ENCODE results near the gene SOX18. TPM values are rescaled to one million over a fixed set of nuclear protein-coding genes. Genes with fewer than 3 reads are reported as not detected.

Gene SOX18
- total RNA-seq, 1 experiment from 2014 or later, result 0.16 TPM

DNA sequence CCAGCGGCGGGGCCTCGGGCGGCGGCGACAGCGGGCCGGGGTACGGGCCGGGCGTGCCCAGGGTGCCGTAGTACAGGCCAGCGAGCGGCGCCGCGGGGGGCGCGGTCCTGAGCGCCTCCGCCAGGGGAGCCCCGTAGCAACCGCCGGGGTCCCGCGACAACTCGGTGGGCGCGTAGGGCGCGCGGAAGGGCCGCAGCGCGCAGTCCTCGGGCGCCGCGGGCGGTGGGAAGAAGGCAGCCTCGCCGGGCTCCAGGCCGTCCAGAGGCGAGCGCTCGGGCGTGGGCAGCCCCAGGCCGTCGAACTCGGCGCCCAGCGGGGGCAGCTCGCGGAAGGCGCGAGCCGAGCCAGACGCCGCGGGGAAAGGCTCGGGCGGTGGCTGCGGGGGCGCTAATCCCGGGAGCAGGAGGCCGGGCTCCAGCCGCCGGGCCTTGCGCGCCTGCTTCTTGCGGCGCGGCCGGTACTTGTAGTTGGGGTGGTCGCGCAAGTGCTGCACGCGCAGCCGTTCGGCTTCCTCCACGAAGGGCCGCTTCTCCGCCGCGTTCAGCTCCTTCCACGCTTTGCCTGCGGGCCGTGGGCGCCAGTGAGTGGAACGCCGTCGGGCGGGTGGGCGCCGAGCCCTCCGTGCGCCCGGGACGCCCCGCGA, 916 bp downstream of the SOX18 start:
- no peaks in the 10 kb centered on the region for H3K27me3 Mint-ChIP-seq (ENCODE audit: insufficient read depth, unreplicated experiment)
- TF ChIP-seq, protein P1, sequence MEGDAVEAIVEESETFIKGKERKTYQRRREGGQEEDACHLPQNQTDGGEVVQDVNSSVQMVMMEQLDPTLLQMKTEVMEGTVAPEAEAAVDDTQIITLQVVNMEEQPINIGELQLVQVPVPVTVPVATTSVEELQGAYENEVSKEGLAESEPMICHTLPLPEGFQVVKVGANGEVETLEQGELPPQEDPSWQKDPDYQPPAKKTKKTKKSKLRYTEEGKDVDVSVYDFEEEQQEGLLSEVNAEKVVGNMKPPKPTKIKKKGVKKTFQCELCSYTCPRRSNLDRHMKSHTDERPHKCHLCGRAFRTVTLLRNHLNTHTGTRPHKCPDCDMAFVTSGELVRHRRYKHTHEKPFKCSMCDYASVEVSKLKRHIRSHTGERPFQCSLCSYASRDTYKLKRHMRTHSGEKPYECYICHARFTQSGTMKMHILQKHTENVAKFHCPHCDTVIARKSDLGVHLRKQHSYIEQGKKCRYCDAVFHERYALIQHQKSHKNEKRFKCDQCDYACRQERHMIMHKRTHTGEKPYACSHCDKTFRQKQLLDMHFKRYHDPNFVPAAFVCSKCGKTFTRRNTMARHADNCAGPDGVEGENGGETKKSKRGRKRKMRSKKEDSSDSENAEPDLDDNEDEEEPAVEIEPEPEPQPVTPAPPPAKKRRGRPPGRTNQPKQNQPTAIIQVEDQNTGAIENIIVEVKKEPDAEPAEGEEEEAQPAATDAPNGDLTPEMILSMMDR (IDR thresholded peaks at IDR 0.05; ENCODE audit: unreplicated experiment), result no peak
- no TSS peak for BruUV-seq (replicated peaks)
- H3K4me3 Mint-ChIP-seq (ENCODE audit: unreplicated experiment), result peak overlapping the region; percentile 10
- intact Hi-C loops (cut with micrococcal nuclease), result no loop called here
- H3K27ac Mint-ChIP-seq (ENCODE audit: low read depth, unreplicated experiment), result no peak overlapping the region
- peaks cover 17% of the 10 kb centered on the region for H3K4me1 Mint-ChIP-seq (ENCODE audit: insufficient read depth, unreplicated experiment)
- H3K9me3 Mint-ChIP-seq (ENCODE audit: unreplicated experiment), result no peaks in the 10 kb centered on the region
- no peaks in the 10 kb centered on the region for H3K36me3 Mint-ChIP-seq (ENCODE audit: insufficient read depth, unreplicated experiment)
- CTCF ChIA-PET, result interaction anchor here (0.6 to 0.9 kb wide), 2 partner anchors 9 to 98 kb away, joined by 3 to 4 read pairs; no protein-coding TSS in a partner anchor
- no peak for DNase-seq (ENCODE audit: unreplicated experiment)
- POLR2A ChIA-PET, result interaction anchor here (1.2 to 3.0 kb wide), 2 partner anchors 10 to 14 kb away, joined by 4 to 11 read pairs; partner anchors contain the start of gene TCEA2

DNA sequence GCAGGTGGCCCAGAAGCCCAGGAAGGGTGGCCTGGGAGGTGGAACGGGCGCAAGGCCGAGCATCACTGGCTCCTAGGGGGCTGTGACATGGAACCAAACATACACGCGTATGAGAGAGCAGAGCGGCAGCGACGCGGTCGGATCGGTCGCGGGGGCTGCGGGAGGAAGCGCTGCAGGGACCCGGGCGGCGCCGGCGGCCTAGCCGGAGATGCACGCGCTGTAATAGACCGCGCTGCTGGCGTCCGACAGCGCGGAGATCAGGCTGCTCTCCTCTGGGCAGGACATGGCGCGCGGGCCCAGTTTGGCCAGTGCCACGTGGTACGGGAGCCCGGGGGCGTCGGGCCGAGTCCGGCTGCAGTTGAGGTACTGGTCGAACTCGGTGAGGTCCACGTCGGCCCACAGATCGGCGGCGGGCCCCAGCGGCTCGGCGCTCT, 1.5 kb downstream of the SOX18 start:
- no peaks in the 10 kb centered on the region for H3K9me3 Mint-ChIP-seq (ENCODE audit: unreplicated experiment)
- no TSS peak for BruUV-seq (replicated peaks)
- intact Hi-C loops (cut with micrococcal nuclease), result no loop called here
- ChIA-PET CTCF (interaction anchor here (0.6 to 1.7 kb wide), 2 partner anchors 9 to 99 kb away, joined by 3 to 8 read pairs; no protein-coding TSS in a partner anchor), POLR2A (interaction anchor here (0.6 kb wide), 1 partner anchor 25 kb away, joined by 3 read pairs; no protein-coding TSS in a partner anchor)
- H3K4me1 Mint-ChIP-seq (ENCODE audit: insufficient read depth, unreplicated experiment), result peaks cover 17% of the 10 kb centered on the region
- H3K27ac Mint-ChIP-seq (ENCODE audit: low read depth, unreplicated experiment), result no peak overlapping the region
- TF ChIP-seq, protein P1 (IDR thresholded peaks at IDR 0.05; ENCODE audit: unreplicated experiment), result no peak
- DNase-seq (ENCODE audit: unreplicated experiment), result no peak
- peak overlapping the region; percentile 12 for H3K4me3 Mint-ChIP-seq (ENCODE audit: unreplicated experiment)
- no peaks in the 10 kb centered on the region for H3K36me3 Mint-ChIP-seq (ENCODE audit: insufficient read depth, unreplicated experiment)
- no peaks in the 10 kb centered on the region for H3K27me3 Mint-ChIP-seq (ENCODE audit: insufficient read depth, unreplicated experiment)

DNA sequence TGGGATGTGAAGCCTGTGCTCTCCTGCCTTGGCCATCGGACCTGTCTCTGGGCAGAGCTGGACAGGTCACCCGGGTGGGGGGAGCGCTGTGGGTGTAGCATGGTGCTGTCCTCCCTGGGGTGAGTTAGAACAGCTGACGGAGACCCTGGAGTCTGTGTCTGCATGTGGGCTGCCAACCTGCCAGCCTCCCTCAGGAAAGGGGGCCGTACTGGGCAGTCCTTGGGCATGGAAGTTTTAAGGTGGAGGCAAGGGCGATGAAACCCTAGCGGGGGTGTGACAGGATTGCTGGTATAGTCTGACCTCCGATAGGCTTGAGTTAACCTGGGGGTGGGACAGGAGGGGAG, 2.4 kb downstream of the SOX18 start:
- Mint-ChIP-seq H3K4me1 (ENCODE audit: insufficient read depth, unreplicated experiment) (peaks cover 17% of the 10 kb centered on the region), H3K36me3 (ENCODE audit: insufficient read depth, unreplicated experiment) (no peaks in the 10 kb centered on the region), H3K27ac (ENCODE audit: low read depth, unreplicated experiment) (no peak overlapping the region), H3K27me3 (ENCODE audit: insufficient read depth, unreplicated experiment) (no peaks in the 10 kb centered on the region), H3K9me3 (ENCODE audit: unreplicated experiment) (no peaks in the 10 kb centered on the region), H3K4me3 (ENCODE audit: unreplicated experiment) (no peak overlapping the region)
- ChIA-PET POLR2A (no interaction called here), CTCF (interaction anchor here (1.5 to 1.7 kb wide), 2 partner anchors 8 to 11 kb away, joined by 6 to 8 read pairs; no protein-coding TSS in a partner anchor)
- no peak for DNase-seq (ENCODE audit: unreplicated experiment)
- intact Hi-C loops (cut with micrococcal nuclease), result no loop called here
- TF ChIP-seq, protein P1 (IDR thresholded peaks at IDR 0.05; ENCODE audit: unreplicated experiment), result no peak
- BruUV-seq (replicated peaks), result no TSS peak

DNA sequence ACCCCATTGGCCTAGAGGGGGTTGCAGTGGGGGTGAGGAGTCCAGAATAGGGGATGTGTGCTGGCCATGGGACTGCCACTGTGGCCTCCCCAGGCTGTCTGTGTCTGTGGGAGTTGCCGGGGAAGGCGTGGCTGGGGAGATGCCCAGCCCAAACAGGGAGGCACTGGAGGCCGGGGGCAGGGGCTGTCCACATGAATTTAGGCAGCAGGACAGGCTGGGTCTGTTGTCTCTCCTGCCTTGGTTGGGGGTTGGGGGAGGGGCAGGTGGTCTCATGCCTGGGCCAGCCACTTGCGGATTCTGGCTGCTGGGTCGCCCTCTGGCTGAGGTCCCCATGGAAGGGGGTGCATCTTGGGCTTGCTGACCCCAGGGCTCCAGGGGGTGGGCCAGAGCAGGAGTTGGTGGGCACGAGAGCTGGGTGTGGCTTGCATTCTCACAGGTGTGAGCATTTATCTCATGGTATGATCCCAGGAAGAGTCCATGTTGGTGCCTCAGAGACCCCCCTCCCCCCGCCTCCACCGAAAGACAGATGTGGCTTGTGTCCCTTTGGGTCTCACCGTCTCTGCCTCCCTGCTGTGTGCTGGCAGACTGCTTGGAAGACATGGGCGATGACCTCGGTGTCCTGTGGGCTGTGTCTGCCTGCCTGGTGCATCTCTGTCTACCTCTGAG, 4.0 kb downstream of the SOX18 start:
- peak overlapping the region; percentile 13 for H3K4me3 Mint-ChIP-seq (ENCODE audit: unreplicated experiment)
- H3K27ac Mint-ChIP-seq (ENCODE audit: low read depth, unreplicated experiment), result no peak overlapping the region
- POLR2A ChIA-PET, result interaction anchor here (0.6 to 2.0 kb wide), 8 partner anchors 8 to 418 kb away, joined by 3 to 13 read pairs (median 4); partner anchors contain the start of genes GMEB2, PRPF6 and TCEA2
- TF ChIP-seq, protein P1 (IDR thresholded peaks at IDR 0.05; ENCODE audit: unreplicated experiment), result no peak
- no peaks in the 10 kb centered on the region for H3K9me3 Mint-ChIP-seq (ENCODE audit: unreplicated experiment)
- intact Hi-C loops (cut with micrococcal nuclease), result no loop called here
- DNase-seq (ENCODE audit: unreplicated experiment), result no peak
- no TSS peak for BruUV-seq (replicated peaks)
- H3K27me3 Mint-ChIP-seq (ENCODE audit: insufficient read depth, unreplicated experiment), result no peaks in the 10 kb centered on the region
- H3K36me3 Mint-ChIP-seq (ENCODE audit: insufficient read depth, unreplicated experiment), result peaks cover 7% of the 10 kb centered on the region
- peaks cover 23% of the 10 kb centered on the region for H3K4me1 Mint-ChIP-seq (ENCODE audit: insufficient read depth, unreplicated experiment)
- CTCF ChIA-PET, result interaction anchor here (0.6 to 10.8 kb wide), 5 partner anchors 11 to 88 kb away, joined by 3 to 284 read pairs (median 3); partner anchors contain the start of gene TCEA2

Measured in MCF 10A (cell line).